Measurements from ENCODE around the gene UBE2E2. TPM values are rescaled to one million over a fixed set of nuclear protein-coding genes. Genes with fewer than 3 reads are reported as not detected.
A peak's percentile ranks its signal among the peaks of the same experiment; 100 is the strongest.

Gene UBE2E2
- total RNA-seq, 1 donor from 2014 or later = 61.3 TPM

DNA sequence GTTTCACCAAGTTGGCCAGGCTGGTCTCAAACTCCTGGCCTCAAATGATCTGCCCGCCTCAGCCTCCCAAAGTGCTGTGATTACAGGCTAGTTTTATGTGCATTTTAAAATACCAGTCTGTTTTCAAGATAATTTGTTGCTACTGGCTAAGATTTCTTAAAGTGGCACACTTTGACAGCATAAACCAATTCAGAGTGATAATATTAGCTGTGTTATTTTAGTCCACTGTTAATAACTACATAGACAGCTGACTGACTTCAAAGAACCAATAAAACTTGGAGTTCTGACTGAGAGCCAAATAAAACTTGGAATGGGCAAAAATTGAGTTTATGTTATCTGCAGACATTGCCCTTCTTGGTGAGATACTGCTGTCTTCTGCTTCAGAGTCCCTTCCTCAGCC is 291.8 kb downstream of the UBE2E2 start:
- Histone ChIP-seq H3K27me3 (ENCODE audit: control insufficient read depth, insufficient read depth, low read length) (no peaks in the 10 kb centered on the region), H3K36me3 (ENCODE audit: control insufficient read depth, insufficient read depth, low read length) (no peaks in the 10 kb centered on the region), H3K4me3 (ENCODE audit: low read depth, low read length) (no peak overlapping the region)
- no peak for DNase-seq (ENCODE audit: low read depth)
- FAIRE-seq = no peak
- TF ChIP-seq, protein P1, sequence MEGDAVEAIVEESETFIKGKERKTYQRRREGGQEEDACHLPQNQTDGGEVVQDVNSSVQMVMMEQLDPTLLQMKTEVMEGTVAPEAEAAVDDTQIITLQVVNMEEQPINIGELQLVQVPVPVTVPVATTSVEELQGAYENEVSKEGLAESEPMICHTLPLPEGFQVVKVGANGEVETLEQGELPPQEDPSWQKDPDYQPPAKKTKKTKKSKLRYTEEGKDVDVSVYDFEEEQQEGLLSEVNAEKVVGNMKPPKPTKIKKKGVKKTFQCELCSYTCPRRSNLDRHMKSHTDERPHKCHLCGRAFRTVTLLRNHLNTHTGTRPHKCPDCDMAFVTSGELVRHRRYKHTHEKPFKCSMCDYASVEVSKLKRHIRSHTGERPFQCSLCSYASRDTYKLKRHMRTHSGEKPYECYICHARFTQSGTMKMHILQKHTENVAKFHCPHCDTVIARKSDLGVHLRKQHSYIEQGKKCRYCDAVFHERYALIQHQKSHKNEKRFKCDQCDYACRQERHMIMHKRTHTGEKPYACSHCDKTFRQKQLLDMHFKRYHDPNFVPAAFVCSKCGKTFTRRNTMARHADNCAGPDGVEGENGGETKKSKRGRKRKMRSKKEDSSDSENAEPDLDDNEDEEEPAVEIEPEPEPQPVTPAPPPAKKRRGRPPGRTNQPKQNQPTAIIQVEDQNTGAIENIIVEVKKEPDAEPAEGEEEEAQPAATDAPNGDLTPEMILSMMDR (IDR thresholded peaks at IDR 0.05; ENCODE audit: insufficient read depth, low read length, severe bottlenecking) = no peak

DNA sequence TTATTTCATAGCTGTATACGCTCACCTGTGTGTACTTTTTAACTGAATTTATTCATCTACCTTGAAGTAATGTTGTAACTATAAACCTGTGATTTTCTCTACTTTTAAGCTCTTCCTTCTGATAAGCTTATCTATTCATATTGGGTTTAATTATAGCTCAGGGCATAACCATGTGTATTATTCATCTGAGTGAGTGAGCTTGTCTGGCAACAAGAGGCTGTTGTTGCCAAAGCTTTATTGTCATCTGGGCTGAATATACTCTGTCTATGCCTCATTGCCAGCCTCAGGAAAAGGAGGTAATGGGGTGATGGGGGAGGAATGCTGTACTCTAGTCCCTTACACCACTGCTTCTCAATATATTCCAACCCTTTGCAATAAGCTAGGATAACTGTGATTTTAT is 292.4 kb downstream of the UBE2E2 start:
- TF ChIP-seq, protein P1 (IDR thresholded peaks at IDR 0.05; ENCODE audit: insufficient read depth, low read length, severe bottlenecking) = no peak
- Histone ChIP-seq H3K27me3 (ENCODE audit: control insufficient read depth, insufficient read depth, low read length) (no peaks in the 10 kb centered on the region), H3K4me3 (ENCODE audit: low read depth, low read length) (no peak overlapping the region), H3K36me3 (ENCODE audit: control insufficient read depth, insufficient read depth, low read length) (no peaks in the 10 kb centered on the region)
- FAIRE-seq = no peak
- DNase-seq (ENCODE audit: low read depth) = peak; percentile 81

DNA sequence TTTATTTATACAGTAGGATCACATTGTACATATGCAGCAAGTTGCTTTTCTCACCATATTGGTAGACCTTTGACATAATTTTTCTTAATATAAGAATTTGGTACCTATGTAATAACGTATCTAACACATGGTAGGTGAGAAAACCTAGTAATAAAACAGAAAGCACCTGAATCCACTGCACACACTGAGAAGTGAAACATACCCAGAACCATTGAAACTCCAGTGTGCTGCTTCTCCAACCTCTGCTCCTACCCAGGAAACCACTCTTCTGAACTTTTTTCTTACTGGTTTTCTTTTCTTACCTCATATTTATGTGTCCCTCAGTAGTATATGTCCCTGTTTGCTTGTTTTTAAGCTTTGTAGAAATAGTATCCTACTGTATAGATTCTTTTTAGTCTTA is 293.0 kb downstream of the UBE2E2 start:
- TF ChIP-seq, protein P1 (IDR thresholded peaks at IDR 0.05; ENCODE audit: insufficient read depth, low read length, severe bottlenecking) = no peak
- Histone ChIP-seq H3K4me3 (ENCODE audit: low read depth, low read length) (no peak overlapping the region), H3K36me3 (ENCODE audit: control insufficient read depth, insufficient read depth, low read length) (no peaks in the 10 kb centered on the region), H3K27me3 (ENCODE audit: control insufficient read depth, insufficient read depth, low read length) (no peaks in the 10 kb centered on the region)
- FAIRE-seq = no peak
- no peak for DNase-seq (ENCODE audit: low read depth)

DNA sequence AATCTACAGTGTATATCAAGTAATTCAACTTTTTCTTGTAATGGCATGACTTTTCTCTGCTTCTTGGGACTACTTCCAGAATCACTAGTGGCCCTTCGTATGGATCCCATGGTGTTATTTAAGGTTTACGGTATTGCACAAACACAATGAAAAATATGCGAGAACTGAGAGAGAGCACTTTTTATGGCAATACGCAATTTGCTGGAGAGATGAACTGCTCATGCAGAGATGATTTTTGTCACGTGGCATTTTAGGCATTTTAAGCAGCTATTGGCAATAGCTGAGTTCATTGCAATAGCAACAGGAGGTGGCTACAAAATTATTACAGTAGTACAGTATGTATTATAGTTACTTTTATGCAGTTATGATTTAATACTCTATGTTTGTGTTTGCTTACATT is 294.0 kb downstream of the UBE2E2 start:
- no peak for DNase-seq (ENCODE audit: low read depth)
- no peak for FAIRE-seq
- TF ChIP-seq, protein P1 (IDR thresholded peaks at IDR 0.05; ENCODE audit: insufficient read depth, low read length, severe bottlenecking) = no peak
- no peak overlapping the region for H3K4me3 ChIP-seq (ENCODE audit: low read depth, low read length)
- H3K27me3 ChIP-seq (ENCODE audit: control insufficient read depth, insufficient read depth, low read length) = no peaks in the 10 kb centered on the region
- H3K36me3 ChIP-seq (ENCODE audit: control insufficient read depth, insufficient read depth, low read length) = no peaks in the 10 kb centered on the region

DNA sequence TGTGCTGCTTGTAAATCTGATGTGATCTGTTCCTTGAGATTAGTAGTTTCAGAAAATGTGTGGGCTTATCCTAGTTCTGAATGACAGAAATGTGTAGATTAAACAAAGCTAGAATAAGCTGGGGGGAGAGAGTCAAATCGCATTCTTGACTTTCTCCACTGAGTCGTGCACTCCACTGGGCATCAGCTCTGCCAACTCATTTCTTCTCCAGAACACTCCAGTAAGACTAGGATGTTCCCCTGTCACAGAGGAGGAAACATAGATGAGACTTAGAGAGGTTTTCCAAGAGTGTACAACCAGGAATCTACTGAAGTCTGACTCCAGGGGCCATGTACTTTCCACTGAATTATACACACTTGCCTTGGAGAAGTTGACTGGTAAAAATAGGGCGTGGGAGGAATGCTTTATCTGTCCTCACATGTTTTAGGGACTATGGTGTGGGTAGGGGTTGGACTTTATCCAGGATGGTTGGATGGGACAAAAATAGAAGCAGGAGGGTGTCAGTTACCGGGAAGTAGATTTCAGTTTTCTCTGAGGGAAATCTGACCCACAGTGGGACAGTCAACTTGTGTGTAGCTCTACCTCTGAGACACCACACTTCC is 298.2 kb downstream of the UBE2E2 start:
- no peaks in the 10 kb centered on the region for H3K36me3 ChIP-seq (ENCODE audit: control insufficient read depth, insufficient read depth, low read length)
- TF ChIP-seq, protein P1 (IDR thresholded peaks at IDR 0.05; ENCODE audit: insufficient read depth, low read length, severe bottlenecking) = no peak
- FAIRE-seq = no peak
- DNase-seq (ENCODE audit: low read depth) = peak; percentile 77
- H3K27me3 ChIP-seq (ENCODE audit: control insufficient read depth, insufficient read depth, low read length) = no peaks in the 10 kb centered on the region
- H3K4me3 ChIP-seq (ENCODE audit: low read depth, low read length) = no peak overlapping the region

DNA sequence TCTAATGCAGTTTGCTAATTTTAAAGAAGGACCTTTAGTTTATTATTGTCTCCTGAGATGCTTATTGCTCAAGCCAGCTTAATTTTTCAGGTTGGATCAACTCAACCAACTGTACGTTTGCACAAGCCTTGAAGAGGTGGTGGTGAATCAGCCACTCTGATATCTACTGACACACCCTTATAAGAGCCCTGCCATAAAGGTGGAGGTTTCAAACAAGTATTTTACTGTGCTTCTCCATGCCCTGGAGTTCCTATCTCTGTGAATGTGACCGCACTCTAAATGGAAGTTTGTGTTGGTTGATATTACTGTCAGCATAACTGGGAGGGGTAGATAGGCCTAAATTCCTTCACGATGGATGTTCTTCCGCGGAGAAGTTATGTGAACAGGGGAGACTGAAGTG is 305.3 kb downstream of the UBE2E2 start:
- no peak for FAIRE-seq
- TF ChIP-seq, protein P1 (IDR thresholded peaks at IDR 0.05; ENCODE audit: insufficient read depth, low read length, severe bottlenecking) = no peak
- H3K27me3 ChIP-seq (ENCODE audit: control insufficient read depth, insufficient read depth, low read length) = no peaks in the 10 kb centered on the region

More for the DNA sequence above, 305.3 kb downstream of the UBE2E2 start:
- H3K36me3 ChIP-seq (ENCODE audit: control insufficient read depth, insufficient read depth, low read length) = no peaks in the 10 kb centered on the region
- no peak overlapping the region for H3K4me3 ChIP-seq (ENCODE audit: low read depth, low read length)
- peak; percentile 51 for DNase-seq (ENCODE audit: low read depth)
